ENCODE measurements around the gene CCDC136. TPM values are rescaled to one million over a fixed set of nuclear protein-coding genes. Genes with fewer than 3 reads are reported as not detected.
A peak's percentile ranks its signal among the peaks of the same experiment; 100 is the strongest.

Gene CCDC136
- total RNA-seq, 1 donor from 2014 or later: 4.7 TPM

GRCh38 chr7:128835790-128836641 lies 44.2 kb downstream of the CCDC136 start:
- Histone ChIP-seq H3K4me1 (ENCODE audit: control insufficient read depth in 3 of 3, insufficient read depth in 3 of 3, low read length in 3 of 3) (peaks cover 53 to 92% (median 82%) of the 10 kb centered on the region in 3 donors), H3K36me3 (ENCODE audit: control insufficient read depth in 3 of 3, insufficient read depth in 3 of 3, low read length in 3 of 3) (peaks cover 63 to 79% (median 63%) of the 10 kb centered on the region in 3 donors), H3K27ac (ENCODE audit: low read depth, low read length) (peak overlapping the region; percentile 97), H3K9ac (ENCODE audit: low read depth in 1 of 3, low read length in 3 of 3) (peak overlapping the region; percentile 44 to 81 (median 64)), H3K9me3 (ENCODE audit: control insufficient read depth in 3 of 3, low read length in 3 of 3) (no peaks in the 10 kb centered on the region), H3K4me3 (ENCODE audit: low read length in 3 of 3) (peak overlapping the region; percentile 24 to 41 (median 41)), H3K27me3 (ENCODE audit: control insufficient read depth in 3 of 3, insufficient read depth in 3 of 3, low read length in 3 of 3) (no peaks in the 10 kb centered on the region)

- H3K9me3 ChIP-seq (ENCODE audit: control insufficient read depth in 3 of 3, low read length in 3 of 3): no peaks in the 10 kb centered on the region
- H3K27ac ChIP-seq (ENCODE audit: low read depth, low read length): peak overlapping the region; percentile 97
- H3K9ac ChIP-seq (ENCODE audit: low read depth in 1 of 3, low read length in 3 of 3): peak overlapping the region; percentile 44 to 81 (median 64)
- peaks cover 71 to 80% (median 72%) of the 10 kb centered on the region in 3 donors for H3K36me3 ChIP-seq (ENCODE audit: control insufficient read depth in 3 of 3, insufficient read depth in 3 of 3, low read length in 3 of 3)
- no peaks in the 10 kb centered on the region for H3K27me3 ChIP-seq (ENCODE audit: control insufficient read depth in 3 of 3, insufficient read depth in 3 of 3, low read length in 3 of 3)
- H3K4me3 ChIP-seq (ENCODE audit: low read length in 3 of 3): peak overlapping the region in 2 of 3 donors; percentile 24 to 29
- H3K4me1 ChIP-seq (ENCODE audit: control insufficient read depth in 3 of 3, insufficient read depth in 3 of 3, low read length in 3 of 3): peaks cover 53 to 93% (median 91%) of the 10 kb centered on the region in 3 donors
Measured at GRCh38 chr7:128836729-128837348, 45.1 kb downstream of the CCDC136 start.

- Histone ChIP-seq H3K9ac (ENCODE audit: low read depth in 1 of 3, low read length in 3 of 3) (peak overlapping the region in 2 of 3 donors; percentile 45 to 57), H3K27ac (ENCODE audit: low read depth, low read length) (peak overlapping the region; percentile 76), H3K27me3 (ENCODE audit: control insufficient read depth in 3 of 3, insufficient read depth in 3 of 3, low read length in 3 of 3) (no peaks in the 10 kb centered on the region), H3K4me3 (ENCODE audit: low read length in 3 of 3) (peak overlapping the region in 1 of 3 donors; percentile 41), H3K36me3 (ENCODE audit: control insufficient read depth in 3 of 3, insufficient read depth in 3 of 3, low read length in 3 of 3) (peaks cover 76 to 81% (median 79%) of the 10 kb centered on the region in 3 donors), H3K9me3 (ENCODE audit: control insufficient read depth in 3 of 3, low read length in 3 of 3) (no peaks in the 10 kb centered on the region), H3K4me1 (ENCODE audit: control insufficient read depth in 3 of 3, insufficient read depth in 3 of 3, low read length in 3 of 3) (peaks cover 49 to 95% (median 92%) of the 10 kb centered on the region in 3 donors)
Measured at GRCh38 chr7:128837521-128837921, 45.8 kb downstream of the CCDC136 start.

- peaks cover 42 to 96% (median 92%) of the 10 kb centered on the region in 3 donors for H3K4me1 ChIP-seq (ENCODE audit: control insufficient read depth in 3 of 3, insufficient read depth in 3 of 3, low read length in 3 of 3)
Measured at GRCh38 chr7:128838109-128838779, 46.5 kb downstream of the CCDC136 start.

GRCh38 chr7:128838981-128839731 lies 47.4 kb downstream of the CCDC136 start:
- Histone ChIP-seq H3K36me3 (ENCODE audit: control insufficient read depth in 3 of 3, insufficient read depth in 3 of 3, low read length in 3 of 3) (peaks cover 92 to 95% (median 92%) of the 10 kb centered on the region in 3 donors), H3K4me3 (ENCODE audit: low read length in 3 of 3) (peak overlapping the region in 1 of 3 donors; percentile 22), H3K27me3 (ENCODE audit: control insufficient read depth in 3 of 3, insufficient read depth in 3 of 3, low read length in 3 of 3) (no peaks in the 10 kb centered on the region), H3K9me3 (ENCODE audit: control insufficient read depth in 3 of 3, low read length in 3 of 3) (no peaks in the 10 kb centered on the region), H3K9ac (ENCODE audit: low read depth in 1 of 3, low read length in 3 of 3) (peak overlapping the region in 2 of 3 donors; percentile 43 to 66), H3K4me1 (ENCODE audit: control insufficient read depth in 3 of 3, insufficient read depth in 3 of 3, low read length in 3 of 3) (peaks cover 34 to 96% (median 94%) of the 10 kb centered on the region in 3 donors), H3K27ac (ENCODE audit: low read depth, low read length) (peak overlapping the region; percentile 76)

More at GRCh38 chr7:128838109-128838779, 46.5 kb downstream of the CCDC136 start:
- Histone ChIP-seq H3K9ac (ENCODE audit: low read depth in 1 of 3, low read length in 3 of 3) (peak overlapping the region in 2 of 3 donors; percentile 45 to 57), H3K27me3 (ENCODE audit: control insufficient read depth in 3 of 3, insufficient read depth in 3 of 3, low read length in 3 of 3) (no peaks in the 10 kb centered on the region), H3K27ac (ENCODE audit: low read depth, low read length) (peak overlapping the region; percentile 76), H3K4me3 (ENCODE audit: low read length in 3 of 3) (no peak overlapping the region), H3K36me3 (ENCODE audit: control insufficient read depth in 3 of 3, insufficient read depth in 3 of 3, low read length in 3 of 3) (peaks cover 83 to 86% (median 83%) of the 10 kb centered on the region in 3 donors), H3K9me3 (ENCODE audit: control insufficient read depth in 3 of 3, low read length in 3 of 3) (no peaks in the 10 kb centered on the region)

GRCh38 chr7:128839751-128840177 lies 48.0 kb downstream of the CCDC136 start:
- Histone ChIP-seq H3K36me3 (ENCODE audit: control insufficient read depth in 3 of 3, insufficient read depth in 3 of 3, low read length in 3 of 3) (peaks cover 95 to 98% (median 96%) of the 10 kb centered on the region in 3 donors), H3K4me3 (ENCODE audit: low read length in 3 of 3) (no peak overlapping the region), H3K9me3 (ENCODE audit: control insufficient read depth in 3 of 3, low read length in 3 of 3) (no peaks in the 10 kb centered on the region), H3K27ac (ENCODE audit: low read depth, low read length) (peak overlapping the region; percentile 76), H3K9ac (ENCODE audit: low read depth in 1 of 3, low read length in 3 of 3) (peak overlapping the region in 2 of 3 donors; percentile 5 to 66), H3K4me1 (ENCODE audit: control insufficient read depth in 3 of 3, insufficient read depth in 3 of 3, low read length in 3 of 3) (peaks cover 30 to 98% (median 92%) of the 10 kb centered on the region in 3 donors), H3K27me3 (ENCODE audit: control insufficient read depth in 3 of 3, insufficient read depth in 3 of 3, low read length in 3 of 3) (no peaks in the 10 kb centered on the region)

- peak overlapping the region; percentile 76 for H3K27ac ChIP-seq (ENCODE audit: low read depth, low read length)
Measured at GRCh38 chr7:128840326-128841170, 48.8 kb downstream of the CCDC136 start.

GRCh38 chr7:128841171-128841690 lies 49.5 kb downstream of the CCDC136 start:
- no peaks in the 10 kb centered on the region for H3K9me3 ChIP-seq (ENCODE audit: control insufficient read depth in 3 of 3, low read length in 3 of 3)
- peak overlapping the region in 2 of 3 donors; percentile 3 to 40 for H3K9ac ChIP-seq (ENCODE audit: low read depth in 1 of 3, low read length in 3 of 3)
- peaks cover 15 to 90% (median 82%) of the 10 kb centered on the region in 3 donors for H3K4me1 ChIP-seq (ENCODE audit: control insufficient read depth in 3 of 3, insufficient read depth in 3 of 3, low read length in 3 of 3)
- H3K27me3 ChIP-seq (ENCODE audit: control insufficient read depth in 3 of 3, insufficient read depth in 3 of 3, low read length in 3 of 3): no peaks in the 10 kb centered on the region
- H3K27ac ChIP-seq (ENCODE audit: low read depth, low read length): peak overlapping the region; percentile 76
- H3K36me3 ChIP-seq (ENCODE audit: control insufficient read depth in 3 of 3, insufficient read depth in 3 of 3, low read length in 3 of 3): peaks cover 95 to 100% (median 95%) of the 10 kb centered on the region in 3 donors
- H3K4me3 ChIP-seq (ENCODE audit: low read length in 3 of 3): no peak overlapping the region

More at GRCh38 chr7:128840326-128841170, 48.8 kb downstream of the CCDC136 start:
- Histone ChIP-seq H3K4me1 (ENCODE audit: control insufficient read depth in 3 of 3, insufficient read depth in 3 of 3, low read length in 3 of 3) (peaks cover 22 to 97% (median 89%) of the 10 kb centered on the region in 3 donors), H3K4me3 (ENCODE audit: low read length in 3 of 3) (no peak overlapping the region), H3K9me3 (ENCODE audit: control insufficient read depth in 3 of 3, low read length in 3 of 3) (no peaks in the 10 kb centered on the region), H3K9ac (ENCODE audit: low read depth in 1 of 3, low read length in 3 of 3) (peak overlapping the region in 1 of 3 donors; percentile 66), H3K36me3 (ENCODE audit: control insufficient read depth in 3 of 3, insufficient read depth in 3 of 3, low read length in 3 of 3) (peaks cover 95 to 98% (median 96%) of the 10 kb centered on the region in 3 donors), H3K27me3 (ENCODE audit: control insufficient read depth in 3 of 3, insufficient read depth in 3 of 3, low read length in 3 of 3) (no peaks in the 10 kb centered on the region)
